ENCODE measurements around the gene SDC3.

The SDC3 gene

DNA sequence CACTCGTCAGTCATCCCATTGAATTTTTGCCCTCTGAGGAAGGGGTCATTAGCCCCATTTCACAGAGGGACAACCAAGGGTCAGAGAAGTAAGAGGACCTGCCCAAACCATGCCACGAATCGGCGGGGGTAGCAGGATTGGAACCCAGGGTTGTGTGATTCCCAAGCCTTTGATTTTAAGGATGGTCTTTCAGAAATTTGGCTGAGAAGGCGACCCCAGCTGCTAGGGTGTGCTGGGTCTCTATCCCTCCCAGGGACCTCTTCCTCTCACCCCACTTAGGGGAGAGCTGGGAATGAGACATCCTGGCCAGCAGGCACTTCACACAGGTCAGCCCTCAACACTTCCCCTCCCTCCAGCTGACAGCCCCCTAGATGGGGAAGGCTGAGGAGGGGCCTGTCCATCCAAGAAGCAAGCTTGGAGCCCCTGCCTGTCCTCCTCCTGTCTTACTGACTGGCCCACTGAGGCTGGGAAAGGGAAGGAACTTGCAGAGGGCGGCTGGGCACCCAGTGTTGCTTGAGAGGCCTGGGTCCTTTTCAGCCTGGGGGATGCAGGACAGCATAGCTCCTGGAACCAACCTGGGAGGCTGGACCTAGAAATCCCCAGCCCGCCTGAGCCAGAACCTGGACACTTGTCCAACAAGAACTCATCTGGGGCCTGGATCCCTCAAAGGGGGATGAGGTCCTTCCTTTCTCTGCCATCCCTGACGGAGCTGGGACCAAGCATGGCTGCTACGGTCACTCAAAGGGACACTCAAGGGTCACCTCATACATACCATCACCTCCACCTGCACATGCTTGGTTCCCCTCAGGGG, 1.7 kb downstream of the SDC3 start:
- in situ Hi-C loops (cut with MboI; ENCODE audit: low sequenced_read_pairs), result loop anchor here (25.0 kb wide), 1 partner anchor 120 kb away; no protein-coding TSS in a partner anchor

GRCh38 chr1:30905916-30906620, 2.5 kb downstream of the SDC3 start:
- in situ Hi-C loops (cut with MboI; ENCODE audit: low sequenced_read_pairs), result loop anchor here (25.0 kb wide), 1 partner anchor 119 kb away; no protein-coding TSS in a partner anchor

- in situ Hi-C loops (cut with MboI; ENCODE audit: low sequenced_read_pairs), result loop anchor here (25.0 kb wide), 1 partner anchor 118 kb away; no protein-coding TSS in a partner anchor
These were observed 3.2 kb downstream of the SDC3 start for GRCh38 chr1:30905403-30905802.

GRCh38 chr1:30904962-30905335, 3.6 kb downstream of the SDC3 start:
- in situ Hi-C loops (cut with MboI; ENCODE audit: low sequenced_read_pairs), result loop anchor here (25.0 kb wide), 1 partner anchor 118 kb away; no protein-coding TSS in a partner anchor

DNA sequence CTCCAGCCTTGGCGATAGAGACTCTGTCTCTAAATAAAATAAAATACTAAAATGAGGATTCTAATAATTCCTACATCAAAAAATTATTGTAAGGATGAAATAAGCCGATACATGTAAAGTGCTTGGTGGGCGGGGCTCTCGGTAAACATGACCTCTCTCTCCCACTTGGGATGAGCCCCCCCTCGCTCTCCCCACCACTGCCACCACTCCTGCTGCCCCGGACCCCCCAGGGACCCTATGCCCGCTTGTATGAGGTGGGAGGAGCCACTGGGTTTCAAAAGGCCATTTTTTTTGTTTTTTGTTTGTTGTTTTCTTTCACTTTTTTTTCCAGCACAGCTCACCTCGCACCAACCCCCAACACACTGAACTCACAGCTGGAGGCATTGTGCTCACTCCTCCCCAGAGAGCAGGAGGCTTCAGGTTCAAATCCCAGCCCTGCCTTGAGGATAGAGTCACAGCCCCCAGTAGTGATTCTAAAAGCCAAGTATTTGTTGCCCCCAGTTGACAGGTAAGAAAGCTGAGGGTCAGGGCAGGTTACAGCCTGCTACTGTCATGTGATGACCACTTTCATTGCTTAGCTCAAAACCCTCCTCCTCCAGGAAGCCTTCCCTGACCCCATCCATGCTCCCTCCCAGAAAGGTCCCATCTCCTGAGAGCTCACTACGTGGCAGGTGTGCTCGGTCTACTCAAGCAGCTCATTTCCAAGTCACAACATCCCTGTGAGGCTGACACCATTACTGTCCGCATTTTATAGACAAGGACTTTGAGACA, 4.2 kb downstream of the SDC3 start:
- in situ Hi-C loops (cut with MboI; ENCODE audit: low sequenced_read_pairs), result loop anchor here (25.0 kb wide), 1 partner anchor 117 kb away; no protein-coding TSS in a partner anchor

GRCh38 chr1:30903343-30904034, 5.1 kb downstream of the SDC3 start:
- in situ Hi-C loops (cut with MboI; ENCODE audit: low sequenced_read_pairs), result loop anchor here (25.0 kb wide), 1 partner anchor 116 kb away; no protein-coding TSS in a partner anchor

DNA sequence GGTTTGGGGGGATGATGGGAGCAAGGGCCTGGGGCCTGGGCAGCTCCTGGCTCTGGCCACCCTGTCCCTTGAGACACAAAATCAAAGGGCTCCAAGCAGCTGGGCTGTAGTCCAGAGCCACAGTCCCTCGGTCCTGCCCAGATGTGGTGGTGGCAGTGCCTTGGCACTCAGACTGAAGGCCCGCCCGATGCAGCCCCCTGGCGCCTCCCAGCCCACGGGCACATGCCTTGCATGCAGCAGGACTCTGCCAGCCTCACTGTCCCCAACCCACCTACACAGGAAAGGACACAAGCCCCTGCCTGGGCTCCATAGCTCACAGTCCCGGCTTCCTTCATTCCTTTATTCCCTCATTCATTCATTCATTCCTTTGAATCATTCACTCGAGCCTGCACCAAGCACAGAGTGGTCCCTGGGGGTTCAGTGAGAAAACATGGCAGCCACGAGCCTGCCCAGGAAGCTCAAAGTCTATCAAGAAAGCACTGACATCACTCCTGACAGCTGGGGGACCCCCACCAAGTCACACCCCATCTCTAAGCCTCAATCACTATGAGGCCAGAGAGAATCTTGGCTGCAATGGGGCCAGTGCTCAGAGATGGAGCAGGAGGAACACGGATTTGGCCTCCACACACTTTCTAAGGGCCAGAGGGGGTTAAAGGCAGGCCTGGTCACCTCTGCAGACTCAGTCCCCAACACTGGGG, 5.8 kb downstream of the SDC3 start:
- in situ Hi-C loops (cut with MboI; ENCODE audit: low sequenced_read_pairs), result loop anchor here (25.0 kb wide), 1 partner anchor 115 kb away; no protein-coding TSS in a partner anchor

DNA sequence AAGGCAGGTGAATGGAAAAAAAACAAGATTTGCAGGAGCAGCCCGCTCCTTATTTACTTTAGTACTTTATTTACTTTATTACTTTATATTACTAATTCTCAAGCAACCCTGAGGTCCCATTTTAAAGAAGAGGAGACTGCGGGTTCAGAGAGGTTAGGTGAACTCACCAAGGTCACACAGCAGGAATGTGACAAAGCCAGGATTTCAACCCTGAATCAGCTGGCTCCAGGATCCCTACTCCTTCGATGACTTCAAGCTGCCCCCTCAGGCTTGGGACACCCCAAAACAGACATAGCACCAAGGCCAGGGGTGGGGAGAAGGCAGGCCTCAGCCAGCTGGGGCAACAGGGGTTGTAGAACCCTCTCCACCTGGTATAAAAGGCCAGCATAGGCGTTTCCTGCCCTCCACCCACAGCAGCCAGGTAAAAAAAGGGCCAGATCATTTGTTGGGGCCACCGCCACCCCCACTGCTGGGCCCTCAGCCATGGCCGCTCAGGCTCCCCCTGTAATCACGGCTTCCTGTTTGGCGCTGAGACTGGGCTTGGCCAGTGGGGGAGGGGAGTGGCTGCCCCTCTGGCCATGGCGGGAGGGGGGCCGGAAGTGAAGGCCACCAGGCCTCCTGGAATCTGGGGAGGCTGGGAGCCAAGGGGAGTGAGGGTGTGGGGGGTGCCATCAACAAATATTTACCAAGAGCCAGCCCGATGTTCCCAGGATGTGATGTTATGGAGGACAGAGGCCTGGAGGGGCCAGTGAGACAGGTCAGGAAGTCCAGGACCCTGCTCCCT, 6.6 kb downstream of the SDC3 start:
- in situ Hi-C loops (cut with MboI; ENCODE audit: low sequenced_read_pairs), result loop anchor here (25.0 kb wide), 1 partner anchor 115 kb away; no protein-coding TSS in a partner anchor

DNA sequence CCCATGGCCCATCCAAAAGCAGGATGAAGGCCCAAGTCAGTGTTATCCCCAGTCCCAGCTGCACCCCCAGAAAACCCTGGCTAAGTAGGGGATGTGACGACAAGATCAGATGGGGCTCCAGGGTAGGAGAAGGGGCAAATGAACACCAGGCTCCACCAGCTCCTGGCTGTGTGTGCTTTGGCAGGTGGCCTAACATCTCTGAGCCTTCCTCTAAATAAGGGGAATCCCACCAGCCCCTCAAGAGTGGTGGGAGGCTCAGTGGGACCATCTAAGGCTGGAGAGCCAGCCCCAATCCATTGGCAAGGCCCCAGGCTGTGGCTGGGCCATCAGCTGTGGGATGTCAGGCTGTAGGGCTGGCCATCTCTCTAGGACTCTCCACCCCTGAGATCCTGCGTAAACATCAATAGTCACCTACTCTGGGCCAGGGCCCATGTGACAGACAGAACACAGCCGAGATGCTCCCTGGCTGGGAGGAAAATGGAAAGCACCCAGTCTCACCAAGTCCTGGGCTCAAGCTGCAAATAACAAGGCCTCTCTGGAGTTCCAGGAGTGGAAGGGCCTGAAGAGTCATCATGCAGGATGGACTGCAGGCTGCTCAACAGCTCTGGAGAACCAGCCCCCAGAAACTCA, 7.5 kb downstream of the SDC3 start:
- in situ Hi-C loops (cut with MboI; ENCODE audit: low sequenced_read_pairs), result loop anchor here (25.0 kb wide), 1 partner anchor 114 kb away; no protein-coding TSS in a partner anchor

GRCh38 chr1:30900486-30900885, 8.1 kb downstream of the SDC3 start:
- in situ Hi-C loops (cut with MboI; ENCODE audit: low sequenced_read_pairs), result loop anchor here (25.0 kb wide), 1 partner anchor 113 kb away; no protein-coding TSS in a partner anchor

- in situ Hi-C loops (cut with MboI; ENCODE audit: low sequenced_read_pairs), result loop anchor here (25.0 kb wide), 1 partner anchor 112 kb away; no protein-coding TSS in a partner anchor
These were observed 8.8 kb downstream of the SDC3 start for GRCh38 chr1:30899577-30900389.

DNA sequence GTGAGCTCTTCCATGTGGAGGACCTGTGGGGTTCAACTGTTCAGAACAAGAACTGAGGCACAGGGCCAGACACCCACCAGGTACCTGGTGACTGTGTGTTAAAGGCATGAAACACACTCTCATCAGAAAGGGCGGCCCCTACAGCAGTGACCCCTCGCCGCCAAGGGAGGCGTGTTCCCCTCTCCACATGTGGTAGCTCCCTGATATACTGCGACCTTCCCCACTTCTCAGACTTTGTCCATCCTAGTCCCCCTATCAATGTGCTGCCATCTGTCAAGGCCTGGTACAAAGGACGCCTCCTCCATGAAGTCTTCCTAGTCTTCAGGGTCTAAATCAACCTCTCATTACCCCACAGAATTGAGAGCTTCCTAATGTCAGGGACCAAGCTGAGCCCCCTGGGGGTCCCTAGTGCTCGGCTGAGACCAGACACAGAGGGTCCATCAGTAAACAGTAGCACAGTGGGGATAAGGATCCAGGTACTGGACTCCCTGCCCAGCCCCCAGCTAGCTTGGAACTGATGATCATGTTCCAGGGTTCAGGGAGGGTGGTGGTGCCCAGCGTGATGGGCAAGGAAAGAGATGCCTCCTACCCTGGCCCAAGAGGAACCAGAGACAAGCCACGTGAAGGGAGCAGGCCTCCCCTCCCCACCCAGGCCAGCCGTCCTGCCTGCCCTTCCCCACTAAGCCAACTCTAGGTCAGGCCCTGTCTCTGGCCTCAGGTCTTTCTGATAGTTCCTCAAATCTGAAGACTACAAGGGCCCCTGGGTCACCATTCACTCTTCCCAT, 10.3 kb downstream of the SDC3 start:
- in situ Hi-C loops (cut with MboI; ENCODE audit: low sequenced_read_pairs), result no loop called here

GRCh38 chr1:30896905-30897304, 11.7 kb downstream of the SDC3 start:
- in situ Hi-C loops (cut with MboI; ENCODE audit: low sequenced_read_pairs), result no loop called here

DNA sequence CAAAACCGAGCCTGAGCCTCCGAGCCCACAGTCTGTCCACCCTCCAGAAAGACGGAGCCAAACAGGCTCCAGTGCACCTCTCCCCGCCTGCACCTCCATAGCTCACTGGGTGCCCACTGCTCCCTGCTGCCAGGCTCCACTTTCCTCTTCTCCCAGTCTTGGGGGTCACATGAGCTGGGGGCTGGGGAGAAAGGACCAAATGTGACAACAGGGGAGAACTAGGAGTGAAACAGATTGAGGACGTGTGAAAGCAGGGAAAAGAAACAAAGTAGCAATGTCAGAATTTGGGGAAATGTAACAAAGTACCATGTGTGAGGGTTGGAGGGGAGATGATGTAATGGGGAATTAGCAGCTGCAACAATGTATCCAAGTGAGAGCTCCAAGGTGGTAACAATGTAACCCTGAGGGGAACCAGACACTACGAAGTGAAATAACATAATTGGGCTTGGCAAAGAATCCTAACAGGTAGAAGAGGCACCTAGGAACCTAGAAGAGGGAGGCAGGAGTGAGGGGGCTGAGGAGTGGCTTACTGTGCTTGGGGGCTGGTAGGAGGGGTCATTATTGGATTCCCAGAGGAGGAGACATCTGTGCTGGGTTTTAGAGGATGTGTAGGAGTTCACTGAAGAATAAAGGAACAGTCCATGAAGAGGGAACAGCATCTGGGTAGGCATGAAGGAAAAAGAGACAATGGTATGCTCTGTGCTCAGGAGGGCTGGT, 12.5 kb downstream of the SDC3 start:
- in situ Hi-C loops (cut with MboI; ENCODE audit: low sequenced_read_pairs), result no loop called here

- in situ Hi-C loops (cut with MboI; ENCODE audit: low sequenced_read_pairs), result no loop called here
These were observed 13.1 kb downstream of the SDC3 start for GRCh38 chr1:30895382-30895943.

GRCh38 chr1:30894508-30894973, 14.0 kb downstream of the SDC3 start:
- in situ Hi-C loops (cut with MboI; ENCODE audit: low sequenced_read_pairs), result no loop called here
